Keratinocyte (primary cell): ENCODE results near the gene ZNF668.

ENCODE experiments used
- EZH2 ChIP-seq: IDR thresholded peaks from one replicate; pipeline ENCODE4 v1.6.1; 2012; ENCODE audit warnings: inconsistent platforms, mild to moderate bottlenecking, low read length, moderate library complexity
- TF ChIP-seq, protein P1 (sequence below), 3 experiments: IDR thresholded peaks in 1 of 3; conservative IDR thresholded peaks in 1 of 3; optimal IDR thresholded peaks in 1 of 3; 2 replicates in 2 of 3; 3 replicates in 1 of 3; pipeline versions ENCODE3 to v1.5.1; 2011; ENCODE audit warnings: low read length in 3 of 3, mild to moderate bottlenecking in 3 of 3, moderate library complexity in 2 of 3, control low read depth in 1 of 3, inconsistent platforms in 1 of 3; ENCODE audit not compliant: insufficient read depth in 2 of 3; ENCODE audit errors: extremely low read depth in 1 of 3

DNA sequence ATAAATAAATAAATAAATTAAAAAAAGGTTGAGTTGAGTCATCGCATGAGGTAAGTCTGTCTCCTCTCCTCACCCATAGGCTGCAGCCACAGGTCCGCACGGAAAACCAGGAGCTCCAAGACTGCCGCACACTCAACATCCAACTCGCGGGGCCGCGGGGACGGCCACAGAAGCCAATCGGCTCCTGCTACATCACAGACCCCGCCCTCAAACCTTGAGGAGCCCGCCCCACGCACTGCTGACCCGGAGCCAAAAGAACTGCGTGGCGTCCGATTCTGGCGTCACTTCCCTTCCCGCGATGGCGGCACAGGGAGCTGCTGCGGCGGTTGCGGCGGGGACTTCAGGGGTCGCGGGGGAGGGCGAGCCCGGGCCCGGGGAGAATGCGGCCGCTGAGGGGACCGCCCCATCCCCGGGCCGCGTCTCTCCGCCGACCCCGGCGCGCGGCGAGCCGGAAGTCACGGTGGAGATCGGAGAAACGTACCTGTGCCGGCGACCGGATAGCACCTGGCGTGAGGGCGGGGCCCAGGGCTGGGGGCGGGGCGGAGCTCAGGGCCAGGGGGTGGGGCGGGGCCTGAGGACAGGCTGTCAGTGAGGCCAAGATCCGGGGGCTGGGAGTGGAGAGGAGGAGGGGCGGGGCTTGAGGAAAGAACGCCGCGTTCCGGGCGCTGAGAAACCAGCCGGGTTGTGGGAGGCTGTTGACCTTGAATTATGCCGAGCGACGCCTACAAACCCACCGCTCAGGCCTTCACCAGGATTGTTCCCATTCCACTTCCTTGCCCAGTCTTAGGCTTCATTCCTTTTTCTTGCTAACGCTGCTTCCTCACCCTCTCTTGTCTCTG lies 43.6 kb upstream of the ZNF668 start, which contains the start of gene KAT8:
- TF ChIP-seq, protein P1, sequence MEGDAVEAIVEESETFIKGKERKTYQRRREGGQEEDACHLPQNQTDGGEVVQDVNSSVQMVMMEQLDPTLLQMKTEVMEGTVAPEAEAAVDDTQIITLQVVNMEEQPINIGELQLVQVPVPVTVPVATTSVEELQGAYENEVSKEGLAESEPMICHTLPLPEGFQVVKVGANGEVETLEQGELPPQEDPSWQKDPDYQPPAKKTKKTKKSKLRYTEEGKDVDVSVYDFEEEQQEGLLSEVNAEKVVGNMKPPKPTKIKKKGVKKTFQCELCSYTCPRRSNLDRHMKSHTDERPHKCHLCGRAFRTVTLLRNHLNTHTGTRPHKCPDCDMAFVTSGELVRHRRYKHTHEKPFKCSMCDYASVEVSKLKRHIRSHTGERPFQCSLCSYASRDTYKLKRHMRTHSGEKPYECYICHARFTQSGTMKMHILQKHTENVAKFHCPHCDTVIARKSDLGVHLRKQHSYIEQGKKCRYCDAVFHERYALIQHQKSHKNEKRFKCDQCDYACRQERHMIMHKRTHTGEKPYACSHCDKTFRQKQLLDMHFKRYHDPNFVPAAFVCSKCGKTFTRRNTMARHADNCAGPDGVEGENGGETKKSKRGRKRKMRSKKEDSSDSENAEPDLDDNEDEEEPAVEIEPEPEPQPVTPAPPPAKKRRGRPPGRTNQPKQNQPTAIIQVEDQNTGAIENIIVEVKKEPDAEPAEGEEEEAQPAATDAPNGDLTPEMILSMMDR (optimal IDR thresholded peaks at IDR 0.05 in 1 of 3, IDR thresholded peaks at IDR 0.05 in 1 of 3, conservative IDR thresholded peaks at IDR 0.05 in 1 of 3; ENCODE audit: extremely low read depth in 1 of 3, insufficient read depth in 2 of 3, low read length in 3 of 3) = no peak
- TF ChIP-seq EZH2 = no peak
